ENCODE measurements around the gene CDYL. TPM values are rescaled to one million over a fixed set of nuclear protein-coding genes. Genes with fewer than 3 reads are reported as not detected.

CDYL gene
- total RNA-seq, 3 donors from 2014 or later (not counting 1 experiment from before 2014, with no cell fraction given) = 81.3 to 101 (median 83.8) TPM

GRCh38 chr6:4872841-4873240 is 96.6 kb downstream of the CDYL start:
- H3K9me3 ChIP-seq (ENCODE audit: control insufficient read depth, insufficient read depth, low read length) = no peaks in the 10 kb centered on the region
- H3K27ac ChIP-seq (ENCODE audit: low read length) = no peak overlapping the region
- peak overlapping the region; percentile 4 for H3K4me3 Mint-ChIP-seq
- no peak for TF ChIP-seq CTCF (IDR thresholded peaks at IDR 0.05)
- peaks cover 4% of the 10 kb centered on the region for H3K36me3 Mint-ChIP-seq
- no peaks in the 10 kb centered on the region for H3K27me3 Mint-ChIP-seq (ENCODE audit: low read depth in 2 of 2)
- peaks cover 0 to 5% of the 10 kb centered on the region in 2 donors for H3K9me3 Mint-ChIP-seq
- no peaks in the 10 kb centered on the region for H3K27me3 ChIP-seq (ENCODE audit: control insufficient read depth, insufficient read depth, low read length)
- no peak overlapping the region for H3K4me3 ChIP-seq (ENCODE audit: low read length)
- DNase-seq (no peak), ATAC-seq (no peak)
- H3K4me1 ChIP-seq (ENCODE audit: control insufficient read depth, insufficient read depth, low read length) = peaks cover 15% of the 10 kb centered on the region
- no peak overlapping the region for H3K27ac Mint-ChIP-seq
- 80% methylated on average over 1 of the region's 2 CpGs for WGBS (ENCODE audit: insufficient coverage)
- intact Hi-C loops (cut with micrococcal nuclease) = no loop called here
- no peaks in the 10 kb centered on the region for H3K36me3 ChIP-seq (ENCODE audit: control insufficient read depth, insufficient read depth, low read length)
- H3K4me1 Mint-ChIP-seq = peaks cover 52 to 75% of the 10 kb centered on the region in 2 donors

- H3K4me3 Mint-ChIP-seq = no peak overlapping the region
- no peaks in the 10 kb centered on the region for H3K27me3 Mint-ChIP-seq (ENCODE audit: low read depth in 2 of 2)
- ATAC-seq (peak in 2 of 3 donors; percentile 21 to 65), DNase-seq (no peak)
- Histone ChIP-seq H3K9me3 (ENCODE audit: control insufficient read depth, insufficient read depth, low read length) (no peaks in the 10 kb centered on the region), H3K27me3 (ENCODE audit: control insufficient read depth, insufficient read depth, low read length) (no peaks in the 10 kb centered on the region), H3K27ac (ENCODE audit: low read length) (no peak overlapping the region), H3K36me3 (ENCODE audit: control insufficient read depth, insufficient read depth, low read length) (no peaks in the 10 kb centered on the region), H3K4me1 (ENCODE audit: control insufficient read depth, insufficient read depth, low read length) (peaks cover 15% of the 10 kb centered on the region), H3K4me3 (ENCODE audit: low read length) (no peak overlapping the region)
- peaks cover 48 to 74% of the 10 kb centered on the region in 2 donors for H3K4me1 Mint-ChIP-seq
- intact Hi-C loops (cut with micrococcal nuclease) = no loop called here
- no peaks in the 10 kb centered on the region for H3K36me3 Mint-ChIP-seq
- H3K27ac Mint-ChIP-seq = peak overlapping the region in 1 of 2 donors; percentile 6
- H3K9me3 Mint-ChIP-seq = no peaks in the 10 kb centered on the region
- 73% methylated on average over 6 of the region's 6 CpGs for WGBS (ENCODE audit: insufficient coverage)
- TF ChIP-seq CTCF (IDR thresholded peaks at IDR 0.05) = no peak
These were observed 97.7 kb downstream of the CDYL start for GRCh38 chr6:4873928-4874327.

GRCh38 chr6:4879741-4880275 is 103.6 kb downstream of the CDYL start:
- H3K9me3 Mint-ChIP-seq = no peaks in the 10 kb centered on the region
- peaks cover 66 to 78% of the 10 kb centered on the region in 2 donors for H3K4me1 Mint-ChIP-seq
- intact Hi-C loops (cut with micrococcal nuclease) = no loop called here
- ATAC-seq = no peak
- Histone ChIP-seq H3K9me3 (ENCODE audit: control insufficient read depth, insufficient read depth, low read length) (no peaks in the 10 kb centered on the region), H3K4me1 (ENCODE audit: control insufficient read depth, insufficient read depth, low read length) (peaks cover 10% of the 10 kb centered on the region), H3K4me3 (ENCODE audit: low read length) (no peak overlapping the region), H3K27me3 (ENCODE audit: control insufficient read depth, insufficient read depth, low read length) (no peaks in the 10 kb centered on the region), H3K36me3 (ENCODE audit: control insufficient read depth, insufficient read depth, low read length) (no peaks in the 10 kb centered on the region), H3K27ac (ENCODE audit: low read length) (no peak overlapping the region)
- TF ChIP-seq CTCF (IDR thresholded peaks at IDR 0.05) = no peak
- DNase-seq = no peak
- 95% methylated on average over 6 of the region's 6 CpGs for WGBS (ENCODE audit: insufficient coverage)
- no peaks in the 10 kb centered on the region for H3K27me3 Mint-ChIP-seq (ENCODE audit: low read depth in 2 of 2)
- no peaks in the 10 kb centered on the region for H3K36me3 Mint-ChIP-seq
- H3K4me3 Mint-ChIP-seq = no peak overlapping the region
- H3K27ac Mint-ChIP-seq = no peak overlapping the region

- no peaks in the 10 kb centered on the region for H3K27me3 ChIP-seq (ENCODE audit: control insufficient read depth, insufficient read depth, low read length)
- Mint-ChIP-seq H3K4me1 (peaks cover 65 to 76% of the 10 kb centered on the region in 2 donors), H3K9me3 (no peaks in the 10 kb centered on the region), H3K36me3 (no peaks in the 10 kb centered on the region), H3K27me3 (ENCODE audit: low read depth in 2 of 2) (no peaks in the 10 kb centered on the region), H3K27ac (no peak overlapping the region), H3K4me3 (no peak overlapping the region)
- no peak overlapping the region for H3K27ac ChIP-seq (ENCODE audit: low read length)
- no peak for ATAC-seq
- H3K4me3 ChIP-seq (ENCODE audit: low read length) = no peak overlapping the region
- TF ChIP-seq CTCF (IDR thresholded peaks at IDR 0.05) = no peak
- DNase-seq = no peak
- peaks cover 7% of the 10 kb centered on the region for H3K4me1 ChIP-seq (ENCODE audit: control insufficient read depth, insufficient read depth, low read length)
- 97% methylated on average over 2 of the region's 3 CpGs for WGBS (ENCODE audit: insufficient coverage)
- intact Hi-C loops (cut with micrococcal nuclease) = no loop called here
- H3K9me3 ChIP-seq (ENCODE audit: control insufficient read depth, insufficient read depth, low read length) = no peaks in the 10 kb centered on the region
- no peaks in the 10 kb centered on the region for H3K36me3 ChIP-seq (ENCODE audit: control insufficient read depth, insufficient read depth, low read length)
These were observed 104.2 kb downstream of the CDYL start for GRCh38 chr6:4880363-4880762.

Data from natural killer cell (primary cell).